NCI-H1930 (cell line): ENCODE data around the gene DHX40.
"Not testable (repeated sequence)": the region's sequence is repeated elsewhere in the genome, so short reads cannot be mapped to it uniquely, and the experiment has no call there.

ENCODE experiments used
- DNase-seq, 2 experiments: peaks; one replicate each; lab custom pipeline; 2025; lab: John Stamatoyannopoulos, UW

Gene DHX40

GRCh38 chr17:59627770-59628171, 62.4 kb downstream of the DHX40 start:
- no peak for DNase-seq

GRCh38 chr17:59629174-59629573, 63.8 kb downstream of the DHX40 start:
- no peak for DNase-seq

GRCh38 chr17:59631276-59631675, 65.9 kb downstream of the DHX40 start:
- DNase-seq = no peak

GRCh38 chr17:59632398-59632797, 67.0 kb downstream of the DHX40 start:
- DNase-seq = no peak

GRCh38 chr17:59633658-59634359, 68.4 kb downstream of the DHX40 start:
- DNase-seq = no peak

- no peak for DNase-seq
Measured at GRCh38 chr17:59634632-59635541, 69.5 kb downstream of the DHX40 start.

- DNase-seq = no peak
Measured at GRCh38 chr17:59637611-59638310, 72.4 kb downstream of the DHX40 start.

- DNase-seq = no peak
Measured at GRCh38 chr17:59638553-59638952, 73.1 kb downstream of the DHX40 start.

- no peak for DNase-seq
Measured at GRCh38 chr17:59641799-59642484, 76.5 kb downstream of the DHX40 start.

GRCh38 chr17:59642565-59642964, 77.2 kb downstream of the DHX40 start:
- no peak for DNase-seq

GRCh38 chr17:59643159-59644140, 78.0 kb downstream of the DHX40 start:
- no peak for DNase-seq

- no peak for DNase-seq
Measured at GRCh38 chr17:59647288-59647687, 81.9 kb downstream of the DHX40 start.

- DNase-seq = no peak
Measured at GRCh38 chr17:59649886-59650285, 84.5 kb downstream of the DHX40 start.

GRCh38 chr17:59650642-59651041, 85.2 kb downstream of the DHX40 start:
- no peak for DNase-seq

- DNase-seq = no peak
Measured at GRCh38 chr17:59651346-59651745, 85.9 kb downstream of the DHX40 start.

GRCh38 chr17:59652119-59652518, 86.7 kb downstream of the DHX40 start:
- no peak for DNase-seq

- DNase-seq = not testable (repeated sequence)
Measured at GRCh38 chr17:59656624-59657023, 91.2 kb downstream of the DHX40 start.
